Gastroesophageal sphincter (tissue), 4 donors: Measurements from ENCODE around the gene ITGB2. TPM values are rescaled to one million over a fixed set of nuclear protein-coding genes. Genes with fewer than 3 reads are reported as not detected.

Source experiments
- ATAC-seq: fragments of 150-250 bp; one replicate; pipeline ENCODE4 v1.9.1; 2016; ENCODE audit warnings: mild to moderate bottlenecking, moderate library complexity
- H3K27ac ChIP-seq, 4 donors: fragments of 200-600 bp; sonication (generic) in 3 of 4; 1 replicate in 3 of 4; 2 replicates in 1 of 4; pipeline ENCODE4 v1.5.1; 2016 to 2019
- H3K27me3 ChIP-seq: fragments of 200-600 bp; sonication (generic); one replicate; pipeline ENCODE4 v1.5.1; 2019
- H3K36me3 ChIP-seq, 2 donors: fragments of 200-600 bp; sonication (generic); one replicate each; pipeline ENCODE4 v1.5.1; 2019; ENCODE audit warnings: control low read depth in 1 of 2
- H3K4me1 ChIP-seq, 3 donors: fragments of 200-600 bp; sonication (generic); 1 replicate in 2 of 3; 2 replicates in 1 of 3; pipeline ENCODE4 v1.5.1; 2016 to 2019; ENCODE audit warnings: control low read depth in 2 of 3
- H3K4me3 ChIP-seq, 2 donors: fragments of 200-600 bp; sonication (generic); one replicate each; pipeline ENCODE4 v1.5.1; 2019; ENCODE audit warnings: mild to moderate bottlenecking in 1 of 2, moderate library complexity in 1 of 2
- H3K9me3 ChIP-seq, 3 donors: fragments of 200-600 bp; sonication (generic); one replicate each; pipeline ENCODE4 v1.5.1; 2017 to 2019; ENCODE audit warnings: control low read depth in 2 of 3
- EP300 ChIP-seq: sonication (generic); formaldehyde crosslinking; IDR thresholded peaks from one replicate; pipeline ENCODE4 v1.6.1; 2017; ENCODE audit warnings: antibody characterized with exemption, mild to moderate bottlenecking
- POLR2A ChIP-seq, 2 donors: fragments of 450-650 bp; IDR thresholded peaks; one replicate each; pipeline ENCODE4 v1.6.1; 2017; ENCODE audit warnings: antibody characterized with exemption in 2 of 2, mild to moderate bottlenecking in 2 of 2, moderate library complexity in 1 of 2
- POLR2AphosphoS5 ChIP-seq: sonication (generic); formaldehyde crosslinking; IDR thresholded peaks from one replicate; pipeline ENCODE4 v1.6.1; 2017; ENCODE audit warnings: antibody characterized with exemption
- WGBS, 2 donors: methylation state at CpG; one replicate each; pipeline ENCODE4 v1.1.5; 2018; ENCODE audit warnings: low coverage in 1 of 2; 5-methylcytosine and 5-hydroxymethylcytosine counted together
- total RNA-seq, 4 donors: library from RNA; depleted of rRNA; stranded (reverse); fragments of >200 nt; gene quantifications; one replicate each; pipeline ENCODE4 v1.1.0, GENCODE V29; 2016
- TF ChIP-seq, protein P1 (sequence below), 4 experiments: fragments of 200-600 bp in 2 of 4; fragments of 450-650 bp in 2 of 4; sonication (generic) in 1 of 4; IDR thresholded peaks; one replicate each; pipeline ENCODE4 v1.5.1; 2017 to 2019; ENCODE audit warnings: antibody characterized with exemption in 4 of 4, mild to moderate bottlenecking in 2 of 4, moderate library complexity in 2 of 4

ITGB2 gene
- total RNA-seq, 4 donors from 2014 or later = 10.4 to 112 (median 41.4) TPM

GRCh38 chr21:44902268-44903049 lies 18.2 kb downstream of the ITGB2 start:
- H3K4me1 ChIP-seq = peaks cover 0 to 6% (median 2%) of the 10 kb centered on the region in 3 donors
- no peaks in the 10 kb centered on the region for H3K36me3 ChIP-seq
- H3K4me3 ChIP-seq = no peak overlapping the region
- no peaks in the 10 kb centered on the region for H3K9me3 ChIP-seq
- ATAC-seq = no peak
- no peak overlapping the region for H3K27ac ChIP-seq
- WGBS, 2 donors = 86 to 88% methylated on average over 8 to 27 of the region's 30 CpGs
- no peak for TF ChIP-seq EP300
- no peak for TF ChIP-seq POLR2AphosphoS5
- TF ChIP-seq, protein P1, sequence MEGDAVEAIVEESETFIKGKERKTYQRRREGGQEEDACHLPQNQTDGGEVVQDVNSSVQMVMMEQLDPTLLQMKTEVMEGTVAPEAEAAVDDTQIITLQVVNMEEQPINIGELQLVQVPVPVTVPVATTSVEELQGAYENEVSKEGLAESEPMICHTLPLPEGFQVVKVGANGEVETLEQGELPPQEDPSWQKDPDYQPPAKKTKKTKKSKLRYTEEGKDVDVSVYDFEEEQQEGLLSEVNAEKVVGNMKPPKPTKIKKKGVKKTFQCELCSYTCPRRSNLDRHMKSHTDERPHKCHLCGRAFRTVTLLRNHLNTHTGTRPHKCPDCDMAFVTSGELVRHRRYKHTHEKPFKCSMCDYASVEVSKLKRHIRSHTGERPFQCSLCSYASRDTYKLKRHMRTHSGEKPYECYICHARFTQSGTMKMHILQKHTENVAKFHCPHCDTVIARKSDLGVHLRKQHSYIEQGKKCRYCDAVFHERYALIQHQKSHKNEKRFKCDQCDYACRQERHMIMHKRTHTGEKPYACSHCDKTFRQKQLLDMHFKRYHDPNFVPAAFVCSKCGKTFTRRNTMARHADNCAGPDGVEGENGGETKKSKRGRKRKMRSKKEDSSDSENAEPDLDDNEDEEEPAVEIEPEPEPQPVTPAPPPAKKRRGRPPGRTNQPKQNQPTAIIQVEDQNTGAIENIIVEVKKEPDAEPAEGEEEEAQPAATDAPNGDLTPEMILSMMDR (IDR thresholded peaks at IDR 0.05) = no peak
- TF ChIP-seq POLR2A (IDR thresholded peaks at IDR 0.05) = no peak
- no peaks in the 10 kb centered on the region for H3K27me3 ChIP-seq

GRCh38 chr21:44901391-44902074 lies 19.2 kb downstream of the ITGB2 start:
- H3K4me1 ChIP-seq = no peaks in the 10 kb centered on the region
- H3K9me3 ChIP-seq = no peaks in the 10 kb centered on the region
- no peak overlapping the region for H3K4me3 ChIP-seq
- H3K27me3 ChIP-seq = no peaks in the 10 kb centered on the region
- no peaks in the 10 kb centered on the region for H3K36me3 ChIP-seq
- TF ChIP-seq, protein P1 (IDR thresholded peaks at IDR 0.05) = no peak
- H3K27ac ChIP-seq = no peak overlapping the region
- ATAC-seq = no peak
- 83 to 100% methylated on average over 3 to 12 of the region's 27 CpGs for WGBS, 2 donors

DNA sequence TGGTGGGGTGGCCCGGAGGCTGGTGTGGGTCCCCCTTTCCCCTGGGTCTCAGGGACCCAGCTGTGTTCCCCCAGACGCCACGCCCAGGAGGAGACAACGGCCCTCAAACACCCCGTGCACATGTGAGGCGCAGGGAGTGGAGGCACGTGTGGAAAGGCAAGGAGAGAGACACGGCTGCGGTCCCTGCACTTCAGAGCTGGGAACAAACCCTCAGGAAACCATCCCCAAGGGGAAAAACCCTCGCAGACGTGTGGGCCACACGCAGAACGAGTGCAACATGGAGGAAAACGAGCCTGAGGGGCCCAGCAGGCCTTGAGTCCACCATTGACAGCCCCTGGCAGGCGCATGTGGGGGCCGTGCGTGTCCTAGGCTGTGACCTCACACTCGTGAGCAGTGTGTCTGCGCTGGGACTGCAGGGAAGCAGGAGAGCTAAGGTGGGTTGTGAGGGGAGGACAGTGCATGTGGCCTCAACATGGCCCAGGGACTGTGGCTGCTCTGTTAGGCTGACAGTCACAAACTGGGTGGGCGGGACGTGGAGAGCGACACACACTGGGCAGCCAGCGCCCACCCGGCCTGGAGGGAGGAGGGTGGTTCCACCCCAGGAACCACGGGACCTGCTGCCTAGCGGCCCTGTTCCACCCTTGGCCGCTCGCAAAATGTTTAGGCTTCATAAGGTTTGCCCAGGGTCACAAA lies 20.0 kb downstream of the ITGB2 start:
- no peaks in the 10 kb centered on the region for H3K36me3 ChIP-seq

DNA sequence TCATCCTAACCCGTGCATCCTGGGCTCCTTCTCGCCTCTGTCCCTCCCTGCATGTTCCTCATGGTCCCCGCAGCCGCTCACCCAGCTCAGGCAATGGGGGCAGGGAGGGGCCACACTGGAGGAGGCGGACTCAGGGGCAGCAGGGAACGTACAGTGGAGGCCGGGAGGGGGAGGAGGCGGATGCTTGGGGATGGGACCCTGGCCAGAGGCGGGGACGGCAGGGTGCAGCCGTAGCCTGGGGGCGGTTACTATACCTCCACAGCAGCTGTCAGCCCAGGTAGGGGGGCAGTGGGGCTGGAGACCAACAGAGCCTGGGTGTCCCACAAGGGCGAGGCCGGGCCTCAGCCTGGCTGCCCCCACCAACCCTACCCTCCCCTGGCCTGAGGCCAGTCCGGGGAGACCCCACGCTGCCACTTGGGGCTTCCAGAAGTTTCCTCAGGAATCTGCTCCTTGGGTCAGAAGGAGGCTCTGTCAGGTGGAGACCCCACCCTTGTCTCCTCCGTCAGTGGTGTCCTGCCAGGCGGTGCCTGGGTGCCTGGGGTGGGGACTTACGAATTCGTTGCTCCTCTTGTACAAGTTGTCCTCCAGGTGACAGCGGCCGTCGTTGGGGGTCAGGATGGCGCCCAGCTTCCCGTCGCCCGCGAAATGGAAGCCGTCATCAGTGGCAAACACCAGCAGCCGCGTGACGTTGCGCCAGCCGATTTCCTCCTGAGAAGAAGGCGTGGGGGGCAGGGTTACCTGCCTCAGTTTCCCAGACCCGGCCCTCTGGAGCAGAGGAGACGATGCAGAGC lies 20.7 kb downstream of the ITGB2 start:
- Histone ChIP-seq H3K36me3 (no peaks in the 10 kb centered on the region), H3K27ac (no peak overlapping the region), H3K4me1 (no peaks in the 10 kb centered on the region), H3K27me3 (no peaks in the 10 kb centered on the region), H3K4me3 (no peak overlapping the region), H3K9me3 (no peaks in the 10 kb centered on the region)
- WGBS, 2 donors = 70% methylated on average over 2 of the region's 37 CpGs; no CpG with 5 or more reads in 1 of the 2 donors
- no peak for ATAC-seq
- TF ChIP-seq EP300 = no peak
- no peak for TF ChIP-seq POLR2A (IDR thresholded peaks at IDR 0.05)
- TF ChIP-seq, protein P1 (IDR thresholded peaks at IDR 0.05) = no peak
- TF ChIP-seq POLR2AphosphoS5 = no peak

More for the DNA sequence above, 20.0 kb downstream of the ITGB2 start:
- no peak overlapping the region for H3K4me3 ChIP-seq
- ATAC-seq = no peak
- no peaks in the 10 kb centered on the region for H3K27me3 ChIP-seq
- no peaks in the 10 kb centered on the region for H3K9me3 ChIP-seq
- no peaks in the 10 kb centered on the region for H3K4me1 ChIP-seq
- no peak overlapping the region for H3K27ac ChIP-seq
- TF ChIP-seq POLR2A (IDR thresholded peaks at IDR 0.05) (no peak), EP300 (no peak), POLR2AphosphoS5 (no peak)
- TF ChIP-seq, protein P1 (IDR thresholded peaks at IDR 0.05) = no peak
- 77% methylated on average over 12 of the region's 28 CpGs; no CpG with 5 or more reads in 1 of the 2 donors for WGBS, 2 donors
